Measurements from ENCODE around the gene CRMP1.

CRMP1 gene

DNA sequence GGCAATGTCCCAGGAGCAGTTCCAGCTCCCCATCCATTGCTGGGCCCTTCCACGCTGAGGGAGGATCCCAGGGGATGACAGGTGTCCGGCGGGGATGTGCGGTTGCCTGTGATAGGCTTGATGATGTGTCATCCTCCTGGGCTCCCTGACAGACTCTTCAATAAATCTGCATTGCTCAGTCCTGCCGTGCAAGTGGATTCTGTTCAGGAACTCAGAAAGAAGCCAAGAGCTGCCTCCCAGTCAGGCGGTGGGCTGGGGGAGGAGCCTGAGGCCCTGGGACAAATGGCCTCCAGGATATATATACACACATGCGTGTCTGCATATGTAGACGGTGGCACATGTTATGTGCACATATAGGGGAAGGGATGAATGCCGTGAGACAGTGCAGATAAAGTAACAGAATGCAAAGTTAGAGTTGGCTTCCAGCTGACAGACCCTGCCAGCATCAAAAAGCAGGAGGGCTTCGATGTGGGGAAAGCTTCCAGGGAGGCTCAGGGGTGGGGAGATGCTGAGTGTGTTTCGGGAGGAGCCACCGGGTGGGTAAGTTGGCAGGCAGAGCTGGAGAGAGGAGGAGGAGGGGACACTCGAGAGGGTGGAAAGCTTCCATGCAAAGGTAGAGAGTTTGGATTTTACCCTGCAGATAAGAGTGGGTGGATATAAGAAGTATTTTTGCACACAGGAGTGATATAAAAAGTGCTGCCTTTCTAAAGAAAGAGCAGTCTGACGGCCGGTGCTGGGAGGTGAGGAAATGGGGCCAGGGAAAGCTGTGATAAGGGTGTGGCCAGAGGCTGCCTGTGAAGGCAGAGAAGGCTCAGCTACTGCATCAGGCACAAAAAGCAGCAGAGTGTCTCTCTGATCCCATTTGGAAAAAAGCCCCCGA, 28.5 kb upstream of the CRMP1 start:
- no peak for DNase-seq (ENCODE audit: extremely low read depth in 1 of 2, low read depth in 1 of 2)

DNA sequence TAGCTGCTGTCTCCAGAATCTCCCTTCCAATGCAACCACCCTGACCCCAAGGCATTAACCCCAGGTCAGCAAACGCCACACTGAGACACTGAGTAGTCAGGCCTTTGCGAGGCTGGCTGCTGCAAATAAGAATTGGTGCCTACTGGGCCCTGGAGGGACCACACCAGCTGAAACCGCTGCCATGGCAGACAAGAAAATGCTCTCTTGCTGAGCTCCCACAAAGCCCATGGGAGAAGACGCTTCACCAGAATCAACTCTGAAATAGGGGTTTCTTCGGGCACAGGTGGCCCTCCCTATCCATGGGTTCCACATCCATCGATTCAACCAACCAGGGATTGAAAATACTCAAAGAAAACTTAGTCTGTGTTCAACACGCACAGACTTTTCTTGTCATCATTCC, 26.7 kb upstream of the CRMP1 start:
- no peak for DNase-seq (ENCODE audit: extremely low read depth in 1 of 2, low read depth in 1 of 2)

- no peak for DNase-seq (ENCODE audit: extremely low read depth in 1 of 2, low read depth in 1 of 2)
Observed at GRCh38 chr4:5919044-5919443, 26.2 kb upstream of the CRMP1 start.

- no peak for DNase-seq (ENCODE audit: extremely low read depth in 1 of 2, low read depth in 1 of 2)
Observed at GRCh38 chr4:5918331-5918985, 25.6 kb upstream of the CRMP1 start.

DNA sequence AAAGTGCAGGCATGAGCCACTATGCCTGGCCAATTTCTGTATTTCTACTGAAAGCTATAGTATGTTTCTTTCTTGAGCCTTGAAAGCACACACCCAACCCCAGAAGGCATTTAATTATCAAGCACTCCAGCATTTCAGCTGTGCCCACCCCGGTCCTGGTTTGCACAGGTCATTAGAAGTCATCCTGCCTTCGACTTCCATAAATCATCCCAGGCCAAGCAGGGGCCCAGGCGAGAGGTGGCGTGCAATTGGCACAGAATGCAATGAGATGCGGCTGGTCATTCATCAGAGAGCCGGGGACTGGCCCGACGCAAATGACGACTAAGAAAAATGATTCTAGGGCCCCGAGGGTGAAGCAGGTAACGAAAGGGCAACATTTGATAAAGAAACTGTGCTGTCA, 24.8 kb upstream of the CRMP1 start:
- DNase-seq (ENCODE audit: extremely low read depth in 1 of 2, low read depth in 1 of 2) = no peak

DNA sequence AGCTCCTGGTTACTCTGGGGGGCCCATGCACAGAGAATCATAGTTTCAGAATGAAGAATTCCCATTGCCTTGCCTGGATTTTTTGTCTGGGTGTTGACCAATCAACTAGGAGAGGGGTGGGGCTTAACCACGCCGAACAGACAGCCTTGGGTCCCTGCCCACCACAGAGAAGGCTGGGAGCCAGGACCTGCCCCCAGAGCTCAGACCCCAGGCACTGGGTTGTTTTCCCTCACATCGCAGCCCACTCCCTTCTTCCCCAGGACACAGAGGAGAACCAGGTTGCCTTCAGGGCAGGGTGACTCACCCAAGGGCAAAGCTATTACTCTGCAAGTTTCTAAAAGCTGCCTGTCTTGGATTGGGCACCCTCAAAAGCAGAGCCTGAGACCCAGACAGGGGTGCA, 23.3 kb upstream of the CRMP1 start:
- DNase-seq (ENCODE audit: extremely low read depth in 1 of 2, low read depth in 1 of 2) = no peak

GRCh38 chr4:5913454-5913853, 20.6 kb upstream of the CRMP1 start:
- DNase-seq (ENCODE audit: extremely low read depth in 1 of 2, low read depth in 1 of 2) = no peak

- no peak for DNase-seq (ENCODE audit: extremely low read depth in 1 of 2, low read depth in 1 of 2)
Observed at GRCh38 chr4:5912614-5913019, 19.7 kb upstream of the CRMP1 start.

DNA sequence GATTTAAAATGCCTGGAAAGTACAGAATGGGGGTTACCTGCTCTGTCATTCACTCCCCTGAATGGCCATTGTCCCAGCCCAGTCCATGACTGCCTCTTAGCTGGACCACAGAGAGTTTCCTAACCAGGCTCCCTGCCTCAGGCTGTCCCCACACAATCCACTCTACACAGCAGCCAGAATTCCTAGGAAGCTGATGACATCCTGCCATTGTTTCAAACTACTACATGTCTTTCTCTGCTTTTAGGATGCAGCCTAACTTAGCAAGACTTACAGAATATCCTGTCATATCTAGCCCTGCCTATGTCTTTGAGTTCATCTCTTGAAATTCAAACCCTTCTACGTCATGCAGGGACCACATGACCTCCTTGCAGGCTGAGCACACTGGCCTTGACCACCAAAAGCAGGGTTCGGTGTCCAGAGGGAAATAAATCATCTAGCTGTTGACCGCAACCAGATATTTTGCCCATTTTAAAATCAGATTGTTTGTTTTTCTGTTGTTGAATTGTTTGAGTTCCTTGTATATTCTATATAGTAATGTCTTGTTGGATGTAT, 16.1 kb upstream of the CRMP1 start:
- DNase-seq (ENCODE audit: extremely low read depth in 1 of 2, low read depth in 1 of 2) = no peak

- no peak for DNase-seq (ENCODE audit: extremely low read depth in 1 of 2, low read depth in 1 of 2)
Observed at GRCh38 chr4:5906191-5906590, 13.3 kb upstream of the CRMP1 start.

GRCh38 chr4:5905714-5906113, 12.8 kb upstream of the CRMP1 start:
- no peak for DNase-seq (ENCODE audit: extremely low read depth in 1 of 2, low read depth in 1 of 2)

DNA sequence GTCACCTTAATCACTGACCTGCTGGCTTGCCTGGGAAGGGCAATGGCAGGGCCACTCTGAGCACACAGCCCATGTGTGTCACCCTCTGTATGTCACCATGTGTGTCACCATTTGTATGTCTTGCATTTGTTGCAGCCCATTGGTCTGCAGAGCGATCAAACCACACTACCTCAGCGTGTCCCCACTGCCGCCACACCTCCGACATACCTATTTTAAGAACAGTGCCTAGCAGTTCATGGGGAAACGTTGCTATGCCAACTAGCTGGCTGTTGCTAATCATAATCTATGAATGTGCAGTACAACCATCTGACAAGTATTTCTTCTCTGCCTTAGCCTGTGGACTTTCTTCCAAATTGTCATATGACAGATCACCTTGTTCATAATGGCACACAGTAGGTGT, 8.0 kb upstream of the CRMP1 start:
- DNase-seq (ENCODE audit: extremely low read depth in 1 of 2, low read depth in 1 of 2) = no peak

- no peak for DNase-seq (ENCODE audit: extremely low read depth in 1 of 2, low read depth in 1 of 2)
Observed at GRCh38 chr4:5899881-5900280, 7.0 kb upstream of the CRMP1 start.

GRCh38 chr4:5899396-5899795, 6.5 kb upstream of the CRMP1 start:
- no peak for DNase-seq (ENCODE audit: extremely low read depth in 1 of 2, low read depth in 1 of 2)

- DNase-seq (ENCODE audit: extremely low read depth in 1 of 2, low read depth in 1 of 2) = no peak
Observed at GRCh38 chr4:5897674-5898073, 4.8 kb upstream of the CRMP1 start.

DNA sequence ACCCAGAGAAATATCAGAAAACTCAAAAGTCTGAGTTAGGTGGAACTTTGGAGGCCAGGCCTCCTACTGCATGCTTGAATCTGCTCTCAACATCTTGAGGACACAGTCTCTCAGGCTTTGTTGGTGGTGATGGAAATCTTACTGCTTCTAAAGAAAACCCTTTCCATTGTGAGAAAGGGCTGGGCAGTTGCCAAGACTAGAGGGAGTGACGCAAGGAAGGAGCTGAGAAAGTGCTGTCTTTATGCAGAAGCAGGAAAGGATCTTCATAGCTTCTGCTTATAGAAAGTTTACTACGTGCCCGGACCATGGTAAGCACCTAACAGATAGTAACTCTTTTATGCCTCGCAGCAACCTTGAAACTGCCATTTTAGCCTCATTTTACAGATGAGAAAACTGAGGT, 2.4 kb upstream of the CRMP1 start:
- no peak for DNase-seq (ENCODE audit: extremely low read depth in 1 of 2, low read depth in 1 of 2)

- no peak for DNase-seq (ENCODE audit: extremely low read depth in 1 of 2, low read depth in 1 of 2)
Observed at GRCh38 chr4:5894266-5894665, 1.4 kb upstream of the CRMP1 start.

- no peak for DNase-seq (ENCODE audit: extremely low read depth in 1 of 2, low read depth in 1 of 2)
Observed at GRCh38 chr4:5893591-5893990, 705 bp upstream of the CRMP1 start.

DNA sequence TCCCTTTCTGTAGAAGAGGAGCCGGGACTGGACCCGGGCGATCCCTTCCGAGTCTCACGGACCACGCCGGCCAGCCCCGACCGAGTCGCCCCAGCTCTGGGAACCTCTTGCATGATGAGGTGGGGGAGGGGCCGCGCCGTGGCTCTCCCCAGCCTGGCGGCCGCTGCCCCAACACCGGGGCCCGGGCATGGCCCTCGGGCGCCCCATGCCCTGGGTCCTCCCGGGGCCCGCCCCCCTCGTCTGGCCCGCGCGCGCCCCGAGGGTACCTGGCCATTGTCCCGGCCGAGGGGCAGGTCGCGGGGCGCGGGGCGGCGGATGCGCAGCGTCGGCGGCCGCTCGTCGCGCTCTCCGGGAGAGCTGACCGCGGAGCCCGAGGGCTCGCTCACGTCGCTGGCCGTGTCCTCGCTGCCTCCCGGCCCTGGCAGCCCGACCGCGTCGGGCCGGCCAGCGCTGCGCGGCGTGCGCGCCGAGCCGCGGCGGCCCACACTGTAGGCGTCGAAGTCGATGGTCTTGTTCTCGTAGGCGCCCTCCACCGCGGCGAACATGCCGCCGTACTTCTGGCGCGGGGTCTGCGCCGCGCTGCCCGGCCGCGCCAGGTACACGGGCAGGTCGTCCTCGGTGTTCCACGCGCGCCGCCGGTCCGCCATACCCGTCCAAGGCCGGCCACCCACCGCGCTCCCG, 423 bp downstream of the CRMP1 start:
- no peak for DNase-seq (ENCODE audit: extremely low read depth in 1 of 2, low read depth in 1 of 2)

- no peak for DNase-seq (ENCODE audit: extremely low read depth in 1 of 2, low read depth in 1 of 2)
Observed at GRCh38 chr4:5891563-5892322, 1.1 kb downstream of the CRMP1 start.
